ENCODE results near the gene CLSTN2.

The CLSTN2 gene

GRCh38 chr3:140284372-140284771 is 349.4 kb downstream of the CLSTN2 start:
- DNase-seq (ENCODE audit: low read depth in 2 of 2): no peak

- DNase-seq (ENCODE audit: low read depth in 2 of 2): no peak
Observed at GRCh38 chr3:140285380-140285779, 350.4 kb downstream of the CLSTN2 start.

GRCh38 chr3:140288595-140288994 is 353.6 kb downstream of the CLSTN2 start:
- no peak for DNase-seq (ENCODE audit: low read depth in 2 of 2)

GRCh38 chr3:140290105-140290504 is 355.1 kb downstream of the CLSTN2 start:
- no peak for DNase-seq (ENCODE audit: low read depth in 2 of 2)

GRCh38 chr3:140292170-140292569 is 357.2 kb downstream of the CLSTN2 start:
- no peak for DNase-seq (ENCODE audit: low read depth in 2 of 2)

- no peak for DNase-seq (ENCODE audit: low read depth in 2 of 2)
Observed at GRCh38 chr3:140292684-140293083, 357.7 kb downstream of the CLSTN2 start.

GRCh38 chr3:140294058-140294457 is 359.1 kb downstream of the CLSTN2 start:
- DNase-seq (ENCODE audit: low read depth in 2 of 2): no peak

GRCh38 chr3:140296796-140297352 is 361.9 kb downstream of the CLSTN2 start:
- no peak for DNase-seq (ENCODE audit: low read depth in 2 of 2)

- no peak for DNase-seq (ENCODE audit: low read depth in 2 of 2)
Observed at GRCh38 chr3:140298043-140298442, 363.1 kb downstream of the CLSTN2 start.

- no peak for DNase-seq (ENCODE audit: low read depth in 2 of 2)
Observed at GRCh38 chr3:140298569-140299070, 363.6 kb downstream of the CLSTN2 start.

GRCh38 chr3:140303875-140304274 is 368.9 kb downstream of the CLSTN2 start:
- no peak for DNase-seq (ENCODE audit: low read depth in 2 of 2)

- no peak for DNase-seq (ENCODE audit: low read depth in 2 of 2)
Observed at GRCh38 chr3:140308535-140308934, 373.6 kb downstream of the CLSTN2 start.

- DNase-seq (ENCODE audit: low read depth in 2 of 2): no peak
Observed at GRCh38 chr3:140311428-140311827, 376.4 kb downstream of the CLSTN2 start.

GRCh38 chr3:140315955-140316354 is 381.0 kb downstream of the CLSTN2 start:
- DNase-seq (ENCODE audit: low read depth in 2 of 2): no peak

- no peak for DNase-seq (ENCODE audit: low read depth in 2 of 2)
Observed at GRCh38 chr3:140316466-140316865, 381.5 kb downstream of the CLSTN2 start.

- DNase-seq (ENCODE audit: low read depth in 2 of 2): no peak
Observed at GRCh38 chr3:140316868-140317400, 381.9 kb downstream of the CLSTN2 start.

GRCh38 chr3:140319739-140320138 is 384.8 kb downstream of the CLSTN2 start:
- DNase-seq (ENCODE audit: low read depth in 2 of 2): no peak

- DNase-seq (ENCODE audit: low read depth in 2 of 2): no peak
Observed at GRCh38 chr3:140323561-140323960, 388.6 kb downstream of the CLSTN2 start.

GRCh38 chr3:140332131-140332530 is 397.1 kb downstream of the CLSTN2 start:
- DNase-seq (ENCODE audit: low read depth in 2 of 2): no peak

GRCh38 chr3:140334132-140334929 is 399.3 kb downstream of the CLSTN2 start:
- DNase-seq (ENCODE audit: low read depth in 2 of 2): no peak

GRCh38 chr3:140336465-140336864 is 401.5 kb downstream of the CLSTN2 start:
- DNase-seq (ENCODE audit: low read depth in 2 of 2): no peak

- DNase-seq (ENCODE audit: low read depth in 2 of 2): no peak
Observed at GRCh38 chr3:140338916-140339315, 403.9 kb downstream of the CLSTN2 start.

GRCh38 chr3:140341203-140341602 is 406.2 kb downstream of the CLSTN2 start:
- no peak for DNase-seq (ENCODE audit: low read depth in 2 of 2)

All from stimulated activated CD8-positive, alpha-beta memory T cell treated with anti-CD3 and anti-CD28 coated beads, Interleukin-7, amount 100 ng/mL, for 4 hours (primary cell).